GM20431 (cell line): ENCODE results near the gene RFLNA.

Experiments
- in situ Hi-C: fragments of 300-500 bp; cut with MseI, MboI; formaldehyde crosslinking; loops from one replicate; pipeline ENCODE4 v1.15.0; 2020; ENCODE audit warnings: low sequenced_read_pairs; ENCODE audit not compliant: unreplicated experiment

Gene RFLNA

GRCh38 chr12:124332900-124333299 is 38.0 kb downstream of the RFLNA start:
- in situ Hi-C loops, result loop anchor here (25.0 kb wide), 1 partner anchor 429 kb away; no protein-coding TSS in a partner anchor

GRCh38 chr12:124333724-124334123 is 38.8 kb downstream of the RFLNA start:
- in situ Hi-C loops, result loop anchor here (25.0 kb wide), 1 partner anchor 429 kb away; no protein-coding TSS in a partner anchor

- in situ Hi-C loops, result loop anchor here (25.0 kb wide), 1 partner anchor 428 kb away; no protein-coding TSS in a partner anchor
Observed at GRCh38 chr12:124334266-124334665, 39.4 kb downstream of the RFLNA start.

- in situ Hi-C loops, result loop anchor here (25.0 kb wide), 1 partner anchor 427 kb away; no protein-coding TSS in a partner anchor
Observed at GRCh38 chr12:124334976-124335375, 40.1 kb downstream of the RFLNA start.

- in situ Hi-C loops, result loop anchor here (25.0 kb wide), 1 partner anchor 427 kb away; no protein-coding TSS in a partner anchor
Observed at GRCh38 chr12:124335426-124336183, 40.7 kb downstream of the RFLNA start.

- in situ Hi-C loops, result loop anchor here (25.0 kb wide), 1 partner anchor 426 kb away; no protein-coding TSS in a partner anchor
Observed at GRCh38 chr12:124336184-124336437, 41.2 kb downstream of the RFLNA start.

GRCh38 chr12:124336742-124337520 is 42.0 kb downstream of the RFLNA start:
- in situ Hi-C loops, result loop anchor here (25.0 kb wide), 1 partner anchor 425 kb away; no protein-coding TSS in a partner anchor

- in situ Hi-C loops, result loop anchor here (25.0 kb wide), 1 partner anchor 425 kb away; no protein-coding TSS in a partner anchor
Observed at GRCh38 chr12:124337622-124338021, 42.7 kb downstream of the RFLNA start.

- in situ Hi-C loops, result loop anchor here (25.0 kb wide), 1 partner anchor 424 kb away; no protein-coding TSS in a partner anchor
Observed at GRCh38 chr12:124338448-124338847, 43.6 kb downstream of the RFLNA start.

- in situ Hi-C loops, result loop anchor here (25.0 kb wide), 1 partner anchor 423 kb away; no protein-coding TSS in a partner anchor
Observed at GRCh38 chr12:124338876-124339603, 44.1 kb downstream of the RFLNA start.

GRCh38 chr12:124340080-124340900 is 45.4 kb downstream of the RFLNA start:
- in situ Hi-C loops, result loop anchor here (25.0 kb wide), 1 partner anchor 422 kb away; no protein-coding TSS in a partner anchor

- in situ Hi-C loops, result loop anchor here (25.0 kb wide), 1 partner anchor 421 kb away; no protein-coding TSS in a partner anchor
Observed at GRCh38 chr12:124341645-124342069, 46.8 kb downstream of the RFLNA start.

- in situ Hi-C loops, result loop anchor here (25.0 kb wide), 1 partner anchor 418 kb away; no protein-coding TSS in a partner anchor
Observed at GRCh38 chr12:124344022-124344421, 49.1 kb downstream of the RFLNA start.

- in situ Hi-C loops, result loop anchor here (25.0 kb wide), 1 partner anchor 418 kb away; no protein-coding TSS in a partner anchor
Observed at GRCh38 chr12:124344526-124344925, 49.6 kb downstream of the RFLNA start.

- in situ Hi-C loops, result loop anchor here (25.0 kb wide), 1 partner anchor 417 kb away; no protein-coding TSS in a partner anchor
Observed at GRCh38 chr12:124345795-124346194, 50.9 kb downstream of the RFLNA start.

GRCh38 chr12:124346425-124347168 is 51.7 kb downstream of the RFLNA start:
- in situ Hi-C loops, result loop anchor here (25.0 kb wide), 1 partner anchor 416 kb away; no protein-coding TSS in a partner anchor

GRCh38 chr12:124347335-124347734 is 52.4 kb downstream of the RFLNA start:
- in situ Hi-C loops, result loop anchor here (25.0 kb wide), 1 partner anchor 415 kb away; no protein-coding TSS in a partner anchor
